NT2/D1 (cell line): ENCODE data around the gene ADISSP.

Experiments
- DNase-seq: peaks from one replicate; pipeline ENCODE4 v3.0.0-alpha.2; 2011; ENCODE audit warnings: low read depth, low spot score
- H3K27me3 ChIP-seq: 2 replicates; pipeline ENCODE4 v1.6.0; 2011; ENCODE audit warnings: mild to moderate bottlenecking; ENCODE audit not compliant: insufficient read length, insufficient read depth
- H3K36me3 ChIP-seq: 2 replicates; pipeline ENCODE4 v1.6.1; 2011; ENCODE audit warnings: mild to moderate bottlenecking, low read length, mixed read lengths; ENCODE audit not compliant: insufficient read depth, insufficient read length
- H3K4me1 ChIP-seq: 2 replicates; pipeline ENCODE4 v1.5.1; 2011; ENCODE audit not compliant: insufficient read depth, insufficient read length
- H3K4me3 ChIP-seq: 2 replicates; pipeline ENCODE4 v1.5.1; 2011; ENCODE audit warnings: low read depth; ENCODE audit not compliant: insufficient read length
- H3K9ac ChIP-seq: 2 replicates; pipeline ENCODE4 v1.6.0; 2011; ENCODE audit warnings: low read depth; ENCODE audit not compliant: insufficient read length
- H3K9me3 ChIP-seq: 2 replicates; pipeline ENCODE4 v1.5.1; 2011; ENCODE audit warnings: mild to moderate bottlenecking, low read length; ENCODE audit not compliant: insufficient read depth
- SUZ12 ChIP-seq: IDR thresholded peaks from 2 replicates; pipeline ENCODE4 v1.6.1; 2011; ENCODE audit not compliant: insufficient read length, insufficient read depth; ENCODE audit errors: extremely low read depth
- YY1 ChIP-seq: IDR thresholded peaks from 2 replicates; pipeline ENCODE4 v1.6.1; 2011; ENCODE audit not compliant: insufficient read length, insufficient read depth
- ZNF274 ChIP-seq: IDR thresholded peaks from 2 replicates; pipeline ENCODE4 v1.6.1; 2011; ENCODE audit warnings: mild to moderate bottlenecking, low read depth, low read length

ADISSP gene

GRCh38 chr20:3727401-3728021, 40.0 kb downstream of the ADISSP start:
- H3K4me1 ChIP-seq, result peaks cover 14% of the 10 kb centered on the region
- H3K27me3 ChIP-seq, result peaks cover 5% of the 10 kb centered on the region
- no peak for TF ChIP-seq ZNF274
- no peak for TF ChIP-seq SUZ12
- no peak for TF ChIP-seq YY1
- no peaks in the 10 kb centered on the region for H3K9me3 ChIP-seq
- H3K9ac ChIP-seq, result peak overlapping the region; percentile 1
- DNase-seq, result no peak
- H3K36me3 ChIP-seq, result no peaks in the 10 kb centered on the region
- H3K4me3 ChIP-seq, result no peak overlapping the region

GRCh38 chr20:3724356-3724755, 43.2 kb downstream of the ADISSP start:
- no peak overlapping the region for H3K4me3 ChIP-seq
- H3K4me1 ChIP-seq, result peaks cover 7% of the 10 kb centered on the region
- no peak overlapping the region for H3K9ac ChIP-seq
- TF ChIP-seq YY1 (no peak), ZNF274 (no peak), SUZ12 (no peak)
- H3K27me3 ChIP-seq, result peaks cover 5% of the 10 kb centered on the region
- H3K9me3 ChIP-seq, result no peaks in the 10 kb centered on the region
- no peaks in the 10 kb centered on the region for H3K36me3 ChIP-seq
- DNase-seq, result no peak

GRCh38 chr20:3723284-3723683, 44.3 kb downstream of the ADISSP start:
- peaks cover 7% of the 10 kb centered on the region for H3K4me1 ChIP-seq
- no peaks in the 10 kb centered on the region for H3K9me3 ChIP-seq
- no peak overlapping the region for H3K4me3 ChIP-seq
- no peak overlapping the region for H3K9ac ChIP-seq
- H3K27me3 ChIP-seq, result peaks cover 5% of the 10 kb centered on the region
- TF ChIP-seq SUZ12 (no peak), ZNF274 (no peak), YY1 (no peak)
- no peak for DNase-seq
- H3K36me3 ChIP-seq, result no peaks in the 10 kb centered on the region

GRCh38 chr20:3721912-3722311, 45.6 kb downstream of the ADISSP start:
- no peak for DNase-seq
- Histone ChIP-seq H3K4me1 (no peaks in the 10 kb centered on the region), H3K4me3 (no peak overlapping the region), H3K36me3 (no peaks in the 10 kb centered on the region), H3K9me3 (no peaks in the 10 kb centered on the region), H3K9ac (no peak overlapping the region), H3K27me3 (peaks cover 5% of the 10 kb centered on the region)
- TF ChIP-seq YY1 (no peak), ZNF274 (no peak), SUZ12 (no peak)

- Histone ChIP-seq H3K4me1 (no peaks in the 10 kb centered on the region), H3K36me3 (no peaks in the 10 kb centered on the region), H3K9me3 (no peaks in the 10 kb centered on the region), H3K4me3 (no peak overlapping the region), H3K27me3 (peaks cover 5% of the 10 kb centered on the region), H3K9ac (no peak overlapping the region)
- TF ChIP-seq ZNF274, result no peak
- TF ChIP-seq SUZ12, result no peak
- TF ChIP-seq YY1, result no peak
- DNase-seq, result no peak
Observed at GRCh38 chr20:3720626-3721025, 46.9 kb downstream of the ADISSP start.

GRCh38 chr20:3720068-3720467, 47.5 kb downstream of the ADISSP start:
- TF ChIP-seq ZNF274 (no peak), SUZ12 (no peak)
- Histone ChIP-seq H3K27me3 (peaks cover 5% of the 10 kb centered on the region), H3K36me3 (no peaks in the 10 kb centered on the region), H3K9ac (no peak overlapping the region), H3K9me3 (no peaks in the 10 kb centered on the region), H3K4me1 (no peaks in the 10 kb centered on the region), H3K4me3 (no peak overlapping the region)
- no peak for DNase-seq

GRCh38 chr20:3719046-3719445, 48.5 kb downstream of the ADISSP start:
- H3K36me3 ChIP-seq, result no peaks in the 10 kb centered on the region
- no peak for DNase-seq
- no peaks in the 10 kb centered on the region for H3K9me3 ChIP-seq
- no peak overlapping the region for H3K4me3 ChIP-seq
- TF ChIP-seq ZNF274 (no peak), YY1 (no peak), SUZ12 (no peak)
- peaks cover 5% of the 10 kb centered on the region for H3K27me3 ChIP-seq
- no peak overlapping the region for H3K9ac ChIP-seq
- no peaks in the 10 kb centered on the region for H3K4me1 ChIP-seq
